ENCODE measurements around the gene ASCC2. TPM values are rescaled to one million over a fixed set of nuclear protein-coding genes. Genes with fewer than 3 reads are reported as not detected.

ASCC2 gene
- total RNA-seq, 1 donor from 2014 or later, result 44.6 TPM

DNA sequence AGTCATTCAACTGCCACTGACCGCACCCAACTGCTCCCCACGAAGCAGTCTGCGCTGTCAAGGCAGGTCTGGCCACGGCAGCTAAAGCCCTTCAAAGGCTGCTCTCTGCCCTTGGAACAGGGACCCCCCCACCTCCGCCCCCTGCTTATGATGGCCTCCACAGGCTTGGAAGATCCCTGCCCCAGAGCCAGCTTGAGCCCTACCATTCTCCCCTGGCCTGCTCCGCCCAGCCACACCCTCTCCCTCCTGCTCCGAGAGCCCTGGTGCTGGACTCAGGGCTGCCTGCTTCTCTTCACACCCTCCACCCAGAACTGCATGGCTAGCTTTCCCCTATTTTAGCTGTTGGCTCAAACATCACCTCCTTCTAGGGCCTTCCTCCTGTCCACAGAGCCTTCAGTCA is 90.2 kb downstream of the ASCC2 start:
- no peak overlapping the region for H3K27ac Mint-ChIP-seq (ENCODE audit: unreplicated experiment)
- TF ChIP-seq, protein P1, sequence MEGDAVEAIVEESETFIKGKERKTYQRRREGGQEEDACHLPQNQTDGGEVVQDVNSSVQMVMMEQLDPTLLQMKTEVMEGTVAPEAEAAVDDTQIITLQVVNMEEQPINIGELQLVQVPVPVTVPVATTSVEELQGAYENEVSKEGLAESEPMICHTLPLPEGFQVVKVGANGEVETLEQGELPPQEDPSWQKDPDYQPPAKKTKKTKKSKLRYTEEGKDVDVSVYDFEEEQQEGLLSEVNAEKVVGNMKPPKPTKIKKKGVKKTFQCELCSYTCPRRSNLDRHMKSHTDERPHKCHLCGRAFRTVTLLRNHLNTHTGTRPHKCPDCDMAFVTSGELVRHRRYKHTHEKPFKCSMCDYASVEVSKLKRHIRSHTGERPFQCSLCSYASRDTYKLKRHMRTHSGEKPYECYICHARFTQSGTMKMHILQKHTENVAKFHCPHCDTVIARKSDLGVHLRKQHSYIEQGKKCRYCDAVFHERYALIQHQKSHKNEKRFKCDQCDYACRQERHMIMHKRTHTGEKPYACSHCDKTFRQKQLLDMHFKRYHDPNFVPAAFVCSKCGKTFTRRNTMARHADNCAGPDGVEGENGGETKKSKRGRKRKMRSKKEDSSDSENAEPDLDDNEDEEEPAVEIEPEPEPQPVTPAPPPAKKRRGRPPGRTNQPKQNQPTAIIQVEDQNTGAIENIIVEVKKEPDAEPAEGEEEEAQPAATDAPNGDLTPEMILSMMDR (conservative IDR thresholded peaks at IDR 0.05), result no peak
- DNase-seq (ENCODE audit: low read depth, low spot score), result no peak
- H3K9me3 Mint-ChIP-seq, result no peaks in the 10 kb centered on the region
- H3K27me3 Mint-ChIP-seq (ENCODE audit: low read depth), result no peaks in the 10 kb centered on the region
- H3K4me3 Mint-ChIP-seq, result no peak overlapping the region
- no peaks in the 10 kb centered on the region for H3K4me1 Mint-ChIP-seq
- H3K36me3 Mint-ChIP-seq (ENCODE audit: low read depth), result peaks cover 2% of the 10 kb centered on the region

DNA sequence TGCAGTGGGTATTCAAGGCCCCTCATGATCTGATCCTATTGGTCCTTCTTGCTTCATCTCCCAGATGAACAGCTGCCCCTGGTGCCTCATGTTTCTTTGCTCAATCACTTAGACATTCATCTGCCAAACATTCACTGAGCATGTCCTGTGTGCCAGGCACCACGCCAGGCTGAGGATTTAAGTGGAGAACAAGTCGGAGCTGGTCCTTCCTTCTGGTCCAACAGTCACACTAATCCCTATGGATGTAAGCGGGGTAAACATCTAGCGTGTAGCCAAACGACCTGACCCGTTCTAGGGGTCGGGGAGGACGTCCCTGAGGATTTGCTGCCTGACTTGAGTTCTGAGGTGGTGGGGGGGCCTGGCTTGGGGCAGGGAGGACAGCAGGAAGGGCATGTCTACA is 93.2 kb downstream of the ASCC2 start:
- Mint-ChIP-seq H3K36me3 (ENCODE audit: low read depth) (peaks cover 2% of the 10 kb centered on the region), H3K4me3 (no peak overlapping the region), H3K4me1 (no peaks in the 10 kb centered on the region), H3K27me3 (ENCODE audit: low read depth) (no peaks in the 10 kb centered on the region), H3K27ac (ENCODE audit: unreplicated experiment) (no peak overlapping the region), H3K9me3 (no peaks in the 10 kb centered on the region)
- TF ChIP-seq, protein P1 (conservative IDR thresholded peaks at IDR 0.05), result no peak
- no peak for DNase-seq (ENCODE audit: low read depth, low spot score)

DNA sequence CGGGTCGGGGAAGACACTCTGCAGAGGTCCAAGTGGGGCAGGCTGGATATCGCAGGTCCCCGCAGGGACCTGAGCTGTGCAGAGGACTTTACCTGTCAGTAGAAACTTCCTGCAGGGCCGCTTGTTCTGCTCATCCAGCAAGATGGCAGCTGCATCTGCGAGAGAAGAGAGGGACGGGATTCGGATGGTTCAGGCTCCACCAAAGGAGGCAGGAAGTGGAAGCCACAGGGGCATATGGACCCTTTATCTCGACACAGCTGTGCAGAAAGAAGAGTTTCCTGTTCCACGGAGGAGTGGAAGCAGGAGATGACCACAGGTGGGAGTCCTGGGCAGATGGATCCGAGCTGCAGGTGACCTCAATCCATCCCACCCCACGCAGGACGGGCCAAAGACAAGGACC is 95.7 kb downstream of the ASCC2 start:
- peaks cover 2% of the 10 kb centered on the region for H3K36me3 Mint-ChIP-seq (ENCODE audit: low read depth)
- H3K27ac Mint-ChIP-seq (ENCODE audit: unreplicated experiment), result no peak overlapping the region
- DNase-seq (ENCODE audit: low read depth, low spot score), result no peak
- H3K27me3 Mint-ChIP-seq (ENCODE audit: low read depth), result no peaks in the 10 kb centered on the region
- H3K4me1 Mint-ChIP-seq, result no peaks in the 10 kb centered on the region
- no peak overlapping the region for H3K4me3 Mint-ChIP-seq
- H3K9me3 Mint-ChIP-seq, result no peaks in the 10 kb centered on the region
- TF ChIP-seq, protein P1 (conservative IDR thresholded peaks at IDR 0.05), result no peak

DNA sequence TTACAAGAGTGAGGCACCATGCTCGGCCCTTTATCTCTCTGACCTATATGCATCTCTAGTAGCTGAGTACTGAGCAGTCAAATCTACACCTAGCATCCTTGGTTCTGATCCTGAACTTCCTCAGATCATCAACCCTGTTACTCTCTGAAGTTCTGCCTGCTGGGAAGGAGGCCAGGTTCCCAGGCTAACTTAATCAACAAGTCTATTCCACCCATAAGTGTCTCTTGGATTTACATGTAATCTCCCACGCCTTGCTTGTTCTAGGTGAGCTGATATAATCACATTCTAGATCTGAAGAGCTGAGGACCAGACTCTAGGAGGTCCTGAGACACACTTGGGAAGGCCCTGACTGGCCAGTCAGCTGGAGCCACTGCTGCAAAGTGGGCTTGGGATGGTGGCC is 96.1 kb downstream of the ASCC2 start:
- no peaks in the 10 kb centered on the region for H3K27me3 Mint-ChIP-seq (ENCODE audit: low read depth)
- H3K4me1 Mint-ChIP-seq, result no peaks in the 10 kb centered on the region
- DNase-seq (ENCODE audit: low read depth, low spot score), result no peak
- H3K36me3 Mint-ChIP-seq (ENCODE audit: low read depth), result peaks cover 2% of the 10 kb centered on the region
- no peak overlapping the region for H3K4me3 Mint-ChIP-seq
- no peak overlapping the region for H3K27ac Mint-ChIP-seq (ENCODE audit: unreplicated experiment)
- TF ChIP-seq, protein P1 (conservative IDR thresholded peaks at IDR 0.05), result no peak
- H3K9me3 Mint-ChIP-seq, result no peaks in the 10 kb centered on the region

DNA sequence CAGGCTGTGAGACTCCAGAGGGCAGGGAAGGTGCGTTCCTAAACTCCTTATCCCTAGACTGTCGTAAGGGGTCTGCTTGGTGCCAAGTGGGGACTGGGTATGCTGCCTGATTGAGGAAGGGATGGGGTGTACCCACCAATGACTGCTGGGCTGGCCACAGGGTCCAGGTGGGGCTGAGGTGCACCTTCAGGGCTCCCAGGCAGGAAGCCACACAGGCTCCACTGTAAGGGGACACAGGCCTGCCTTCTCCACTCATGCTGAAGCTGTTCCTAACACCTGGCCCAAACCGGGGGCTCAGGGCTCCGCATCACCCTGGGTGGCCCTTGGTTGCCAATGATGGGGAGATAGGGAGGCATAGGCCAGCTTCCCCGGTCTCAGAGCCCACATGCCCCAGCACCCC is 97.9 kb downstream of the ASCC2 start:
- Mint-ChIP-seq H3K27me3 (ENCODE audit: low read depth) (no peaks in the 10 kb centered on the region), H3K4me1 (no peaks in the 10 kb centered on the region), H3K4me3 (no peak overlapping the region), H3K27ac (ENCODE audit: unreplicated experiment) (no peak overlapping the region), H3K36me3 (ENCODE audit: low read depth) (no peaks in the 10 kb centered on the region), H3K9me3 (no peaks in the 10 kb centered on the region)
- DNase-seq (ENCODE audit: low read depth, low spot score), result no peak
- TF ChIP-seq, protein P1 (conservative IDR thresholded peaks at IDR 0.05), result no peak

DNA sequence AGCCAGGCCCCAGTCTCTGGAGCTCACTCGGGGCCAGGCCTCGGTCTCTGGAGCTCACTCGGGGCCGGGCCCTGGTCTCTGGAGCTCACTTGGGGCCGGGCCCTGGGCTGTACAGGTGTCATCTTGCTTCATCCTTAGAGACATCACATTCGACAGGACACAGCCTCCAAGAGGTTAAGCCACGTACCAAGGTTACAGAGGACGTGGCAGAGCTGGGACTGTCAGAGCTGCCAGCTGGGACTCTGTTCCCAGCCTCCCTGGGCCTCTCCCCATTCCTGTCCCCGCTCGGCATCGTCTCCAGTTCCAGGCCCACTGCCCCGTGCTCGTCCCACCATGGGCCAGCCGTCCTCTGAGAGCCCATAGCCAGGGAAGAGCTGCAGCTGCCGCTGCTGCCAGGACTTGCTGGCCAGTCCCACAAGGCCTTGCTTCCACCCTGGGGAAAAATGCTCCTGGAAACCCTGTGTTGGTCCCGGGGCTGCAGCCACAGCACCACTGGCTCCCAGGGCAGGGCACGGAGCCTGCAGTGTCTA is 98.7 kb downstream of the ASCC2 start:
- Mint-ChIP-seq H3K4me3 (no peak overlapping the region), H3K27me3 (ENCODE audit: low read depth) (no peaks in the 10 kb centered on the region), H3K36me3 (ENCODE audit: low read depth) (no peaks in the 10 kb centered on the region), H3K9me3 (no peaks in the 10 kb centered on the region), H3K4me1 (no peaks in the 10 kb centered on the region), H3K27ac (ENCODE audit: unreplicated experiment) (no peak overlapping the region)
- TF ChIP-seq, protein P1 (conservative IDR thresholded peaks at IDR 0.05), result no peak
- DNase-seq (ENCODE audit: low read depth, low spot score), result no peak
